PC-9 (cell line): ENCODE measurements around the gene LRFN2. TPM values are rescaled to one million over a fixed set of nuclear protein-coding genes. Genes with fewer than 3 reads are reported as not detected.

Experiments
- BruUV-seq: library from RNA; stranded (reverse); fragments of 400-500 nt; replicated peaks from 2 replicates; lab custom pipeline; 2021; lab: Mats Ljungman, UMichigan
- CTCF ChIA-PET: fragments of 300-600 bp; sonication (Branson Sonifier 250); formaldehyde crosslinking; loops from one replicate; lab custom pipeline; 2022; ENCODE audit warnings: antibody characterized with exemption; lab: Charles Lee
- POLR2A ChIA-PET: fragments of 300-600 bp; sonication (Branson Sonifier 250); formaldehyde crosslinking; loops from one replicate; lab custom pipeline; 2022; ENCODE audit warnings: antibody characterized with exemption; ENCODE audit not compliant: unreplicated experiment; lab: Charles Lee
- DNase-seq, 2 experiments: peaks; one replicate each; pipeline versions ENCODE4 v3.0.0 to v3.0.0-alpha.2; 2015 to 2022; ENCODE audit warnings: mixed read lengths in 1 of 2
- H2AFZ ChIP-seq: fragments of 200-600 bp; sonication (generic); 2 replicates; pipeline ENCODE4 v1.8.1; 2017; ENCODE audit warnings: antibody characterized with exemption
- H3F3A ChIP-seq: fragments of 200-600 bp; sonication (generic); 2 replicates; pipeline ENCODE4 v1.8.1; 2017; ENCODE audit warnings: antibody characterized with exemption, mild to moderate bottlenecking, low read depth; ENCODE audit not compliant: insufficient read depth
- H3K27ac ChIP-seq: fragments of 200-600 bp; sonication (generic); 2 replicates; pipeline ENCODE4 v1.6.1; 2016; ENCODE audit warnings: mixed run types
- H3K27me3 ChIP-seq: fragments of 200-600 bp; sonication (generic); 2 replicates; pipeline ENCODE4 v1.6.1; 2016; ENCODE audit warnings: low read depth, mixed run types; ENCODE audit not compliant: insufficient read depth
- H3K36me3 ChIP-seq: fragments of 200-600 bp; sonication (generic); 2 replicates; pipeline ENCODE4 v1.6.1; 2016; ENCODE audit warnings: low read depth, mixed run types
- H3K4me1 ChIP-seq: fragments of 200-600 bp; sonication (generic); replicated peaks from 2 replicates; pipeline ENCODE4 v1.6.1; 2016; ENCODE audit warnings: mixed run types; ENCODE audit not compliant: insufficient read depth
- H3K4me2 ChIP-seq: fragments of 200-600 bp; sonication (generic); 2 replicates; pipeline ENCODE4 v1.6.1; 2017; ENCODE audit warnings: mixed run types
- H3K4me3 ChIP-seq: fragments of 200-600 bp; sonication (generic); 2 replicates; pipeline ENCODE4 v1.6.1; 2016; ENCODE audit warnings: mixed run types
- H3K79me2 ChIP-seq: fragments of 200-600 bp; sonication (generic); 2 replicates; pipeline ENCODE4 v1.6.1; 2017; ENCODE audit warnings: low read depth, mixed run types
- H3K9me2 ChIP-seq: fragments of 200-600 bp; sonication (generic); 2 replicates; pipeline ENCODE4 v1.8.1; 2017; ENCODE audit warnings: mild to moderate bottlenecking; ENCODE audit not compliant: insufficient read depth
- H3K9me3 ChIP-seq: fragments of 200-600 bp; sonication (generic); 2 replicates; pipeline ENCODE4 v1.8.1; 2016; ENCODE audit warnings: low read depth; ENCODE audit not compliant: insufficient read depth
- H4K20me1 ChIP-seq: fragments of 200-600 bp; sonication (generic); 2 replicates; pipeline ENCODE4 v1.8.1; 2017; ENCODE audit not compliant: insufficient read depth
- EZH2 ChIP-seq: fragments of 200-600 bp; sonication (generic); IDR thresholded peaks from 2 replicates; pipeline ENCODE4 v1.8.0; 2017; ENCODE audit warnings: antibody characterized with exemption, low read depth
- intact Hi-C: fragments of 100-400 bp; cut with micrococcal nuclease; formaldehyde crosslinking; loops from one replicate; pipeline ENCODE4 v1.10.0; 2022; ENCODE audit not compliant: unreplicated experiment
- total RNA-seq: library from RNA; stranded (reverse); gene quantifications from 2 replicates; pipeline ENCODE4 v1.2.3, GENCODE V29; 2021
- TF ChIP-seq, protein P1 (sequence below): fragments of 200-600 bp; sonication (generic); conservative IDR thresholded peaks from 2 replicates; pipeline ENCODE4 v1.6.1; 2017; ENCODE audit warnings: mixed run types, antibody characterized with exemption, mild to moderate bottlenecking, moderate library complexity

LRFN2 gene
- total RNA-seq, 1 experiment from 2014 or later: not detected

DNA sequence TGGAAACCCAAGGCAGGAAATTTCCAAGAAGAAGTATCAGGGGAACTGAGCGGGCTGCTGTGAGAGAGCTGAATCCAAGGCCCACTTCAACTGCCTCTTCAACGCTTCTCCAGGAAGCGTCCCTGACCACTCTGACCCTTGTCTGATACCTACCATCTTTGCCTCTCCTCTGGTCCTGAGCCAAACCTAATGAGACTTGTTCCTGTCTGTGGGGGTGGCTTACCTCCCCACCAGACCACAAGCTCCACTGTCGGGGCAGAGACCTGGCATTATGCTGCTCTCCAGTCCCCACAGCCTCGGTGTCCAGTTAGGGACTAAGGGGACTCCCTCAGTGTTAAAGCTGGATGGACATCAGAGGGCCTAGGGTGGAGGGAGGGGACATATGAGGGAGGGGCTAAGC lies 49.7 kb downstream of the LRFN2 start:
- intact Hi-C loops: no loop called here
- H2AFZ ChIP-seq: no peak overlapping the region
- H3F3A ChIP-seq: no peaks in the 10 kb centered on the region
- H3K9me2 ChIP-seq: no peaks in the 10 kb centered on the region
- no peaks in the 10 kb centered on the region for H3K36me3 ChIP-seq
- CTCF ChIA-PET: no interaction called here
- no peak overlapping the region for H3K4me3 ChIP-seq
- no peak overlapping the region for H3K27ac ChIP-seq
- H3K4me1 ChIP-seq: no peaks in the 10 kb centered on the region
- DNase-seq: no peak
- no TSS peak for BruUV-seq
- TF ChIP-seq EZH2: no peak
- TF ChIP-seq, protein P1, sequence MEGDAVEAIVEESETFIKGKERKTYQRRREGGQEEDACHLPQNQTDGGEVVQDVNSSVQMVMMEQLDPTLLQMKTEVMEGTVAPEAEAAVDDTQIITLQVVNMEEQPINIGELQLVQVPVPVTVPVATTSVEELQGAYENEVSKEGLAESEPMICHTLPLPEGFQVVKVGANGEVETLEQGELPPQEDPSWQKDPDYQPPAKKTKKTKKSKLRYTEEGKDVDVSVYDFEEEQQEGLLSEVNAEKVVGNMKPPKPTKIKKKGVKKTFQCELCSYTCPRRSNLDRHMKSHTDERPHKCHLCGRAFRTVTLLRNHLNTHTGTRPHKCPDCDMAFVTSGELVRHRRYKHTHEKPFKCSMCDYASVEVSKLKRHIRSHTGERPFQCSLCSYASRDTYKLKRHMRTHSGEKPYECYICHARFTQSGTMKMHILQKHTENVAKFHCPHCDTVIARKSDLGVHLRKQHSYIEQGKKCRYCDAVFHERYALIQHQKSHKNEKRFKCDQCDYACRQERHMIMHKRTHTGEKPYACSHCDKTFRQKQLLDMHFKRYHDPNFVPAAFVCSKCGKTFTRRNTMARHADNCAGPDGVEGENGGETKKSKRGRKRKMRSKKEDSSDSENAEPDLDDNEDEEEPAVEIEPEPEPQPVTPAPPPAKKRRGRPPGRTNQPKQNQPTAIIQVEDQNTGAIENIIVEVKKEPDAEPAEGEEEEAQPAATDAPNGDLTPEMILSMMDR: no peak
- peaks cover 62% of the 10 kb centered on the region for H3K27me3 ChIP-seq
- no peaks in the 10 kb centered on the region for H4K20me1 ChIP-seq
- no peaks in the 10 kb centered on the region for H3K79me2 ChIP-seq
- no peak overlapping the region for H3K4me2 ChIP-seq
- POLR2A ChIA-PET: no interaction called here
- H3K9me3 ChIP-seq: no peaks in the 10 kb centered on the region

DNA sequence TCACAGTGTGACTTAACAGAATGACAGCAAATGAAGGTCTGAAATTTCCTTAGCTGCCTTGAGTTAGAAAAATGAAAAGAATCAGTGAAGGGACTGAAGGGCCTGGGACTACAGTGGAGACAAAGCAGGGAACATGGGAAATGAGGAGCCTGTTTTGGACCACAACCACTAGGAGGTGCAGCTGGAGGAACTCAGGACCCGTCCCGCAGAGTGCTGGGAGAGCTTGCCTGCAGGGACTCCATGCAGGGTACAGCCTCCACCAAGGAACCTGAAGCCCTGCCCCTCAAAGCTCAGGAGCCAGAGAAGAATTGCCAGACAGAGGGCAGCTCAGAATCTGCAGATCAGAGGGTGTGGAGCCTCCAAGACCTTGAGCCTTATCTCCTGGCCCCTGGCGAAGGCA lies 50.7 kb downstream of the LRFN2 start:
- no peaks in the 10 kb centered on the region for H3K9me3 ChIP-seq
- no peaks in the 10 kb centered on the region for H3K9me2 ChIP-seq
- no peak for DNase-seq
- no peaks in the 10 kb centered on the region for H4K20me1 ChIP-seq
- H3K36me3 ChIP-seq: no peaks in the 10 kb centered on the region
- ChIA-PET CTCF (no interaction called here), POLR2A (no interaction called here)
- H3F3A ChIP-seq: no peaks in the 10 kb centered on the region
- no peak overlapping the region for H3K27ac ChIP-seq
- H3K4me3 ChIP-seq: no peak overlapping the region
- H3K4me1 ChIP-seq: no peaks in the 10 kb centered on the region
- H3K27me3 ChIP-seq: peaks cover 61% of the 10 kb centered on the region
- no peak for TF ChIP-seq EZH2
- TF ChIP-seq, protein P1: no peak
- H3K79me2 ChIP-seq: no peaks in the 10 kb centered on the region
- no peak overlapping the region for H2AFZ ChIP-seq
- no peak overlapping the region for H3K4me2 ChIP-seq
- intact Hi-C loops: no loop called here
- BruUV-seq: no TSS peak

DNA sequence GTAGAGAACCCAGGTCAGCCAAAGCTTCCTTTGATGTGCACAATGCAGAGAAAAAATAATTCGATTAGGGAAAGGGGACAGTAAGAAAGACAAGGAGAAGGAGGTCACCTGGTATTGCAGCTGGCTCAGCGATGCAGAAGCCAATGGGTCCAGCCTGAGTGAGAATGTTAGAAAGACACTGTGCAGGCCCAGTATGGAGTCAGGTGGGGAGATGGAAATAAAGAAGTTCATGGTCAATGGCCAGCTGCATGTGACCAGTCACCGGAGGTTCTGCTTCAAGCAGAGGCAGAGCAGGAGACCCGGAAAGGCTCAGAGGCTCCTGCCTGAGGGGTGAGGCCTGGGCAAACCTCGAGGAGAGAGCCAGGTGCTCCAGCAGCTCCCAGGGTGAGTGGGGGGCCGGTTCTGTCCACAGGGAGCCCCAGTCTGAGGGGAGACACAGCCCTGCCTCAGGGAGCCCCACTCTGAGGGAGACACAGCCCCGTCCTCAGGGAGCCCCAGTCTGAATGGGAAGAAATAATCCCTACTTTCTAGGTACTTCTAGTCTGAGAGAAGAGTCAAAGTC lies 51.3 kb downstream of the LRFN2 start:
- no peaks in the 10 kb centered on the region for H3K4me1 ChIP-seq
- no peaks in the 10 kb centered on the region for H3F3A ChIP-seq
- CTCF ChIA-PET: no interaction called here
- no peaks in the 10 kb centered on the region for H3K79me2 ChIP-seq
- H3K36me3 ChIP-seq: no peaks in the 10 kb centered on the region
- BruUV-seq: no TSS peak
- no peak overlapping the region for H2AFZ ChIP-seq
- H3K27me3 ChIP-seq: peaks cover 61% of the 10 kb centered on the region
- no peak overlapping the region for H3K27ac ChIP-seq
- intact Hi-C loops: no loop called here
- H3K4me2 ChIP-seq: no peak overlapping the region
- no peak for DNase-seq
- no peaks in the 10 kb centered on the region for H3K9me3 ChIP-seq
- TF ChIP-seq, protein P1: no peak
- TF ChIP-seq EZH2: no peak
- no peaks in the 10 kb centered on the region for H3K9me2 ChIP-seq
- H4K20me1 ChIP-seq: no peaks in the 10 kb centered on the region
- no peak overlapping the region for H3K4me3 ChIP-seq
- POLR2A ChIA-PET: no interaction called here
